B cell (primary cell): ENCODE results near the gene TXLNA. TPM values are rescaled to one million over a fixed set of nuclear protein-coding genes. Genes with fewer than 3 reads are reported as not detected.

Experiments used
- ATAC-seq: fragments of 200-7000 bp; cut with Tn5 transposase; one replicate; pipeline ENCODE4 v1.10.0; 2021; ENCODE audit warnings: low read depth, mild to moderate bottlenecking, moderate number of reproducible peaks, moderate library complexity
- CTCF ChIA-PET: fragments of 350-600 bp; sonication (Branson Sonifier 250); formaldehyde crosslinking; loops from one replicate; lab custom pipeline; 2021; ENCODE audit warnings: antibody characterized with exemption, inconsistent platforms; lab: Charles Lee
- POLR2A ChIA-PET: fragments of 350-600 bp; sonication (Branson Sonifier 250); formaldehyde crosslinking; loops from one replicate; lab custom pipeline; 2021; ENCODE audit warnings: antibody characterized with exemption; lab: Charles Lee
- DNase-seq: peaks from one replicate; pipeline ENCODE4 v3.0.0; 2013
- H2AFZ ChIP-seq: 2 replicates; pipeline ENCODE4 v1.6.1; 2012; ENCODE audit warnings: mild to moderate bottlenecking, low read depth, low read length; ENCODE audit not compliant: insufficient read depth, poor library complexity, severe bottlenecking
- H3K27ac ChIP-seq, 2 donors: 1 replicate in 1 of 2; 2 replicates in 1 of 2; pipeline ENCODE4 v1.5.1; 2012 to 2013; ENCODE audit warnings: low read length in 2 of 2, mild to moderate bottlenecking in 2 of 2, moderate library complexity in 1 of 2
- H3K27me3 ChIP-seq, 4 experiments: fragments of 200-600 bp in 1 of 4; sonication (generic) in 1 of 4; replicated peaks in 1 of 4; 1 replicate in 2 of 4; 2 replicates in 2 of 4; pipeline versions ENCODE4 v1.6.1 to v1.7.0; 2013 to 2016; ENCODE audit warnings: low read length in 3 of 4, mild to moderate bottlenecking in 2 of 4, mixed read lengths in 1 of 4, moderate library complexity in 1 of 4; ENCODE audit not compliant: insufficient read depth in 4 of 4, control insufficient read depth in 3 of 4; ENCODE audit errors: control extremely low read depth in 1 of 4
- H3K36me3 ChIP-seq, 2 experiments: replicated peaks in 1 of 2; 1 replicate in 1 of 2; 2 replicates in 1 of 2; pipeline versions ENCODE4 v1.6.1 to v1.7.1; 2013; ENCODE audit warnings: low read length in 1 of 2; ENCODE audit not compliant: insufficient read depth in 2 of 2, control insufficient read depth in 1 of 2; ENCODE audit errors: control extremely low read depth in 1 of 2, extremely low read depth in 1 of 2
- H3K4me1 ChIP-seq, 2 donors: fragments of 200-600 bp in 1 of 2; sonication (generic) in 1 of 2; 1 replicate in 1 of 2; 2 replicates in 1 of 2; pipeline versions ENCODE4 v1.5.1 to v1.6.1; 2013 to 2017; ENCODE audit warnings: low read length in 2 of 2; ENCODE audit not compliant: control insufficient read depth in 2 of 2, insufficient read depth in 2 of 2
- H3K4me2 ChIP-seq: replicated peaks from 2 replicates; pipeline ENCODE3; 2012; ENCODE audit warnings: mild to moderate bottlenecking, low read depth, low read length; ENCODE audit not compliant: poor library complexity, severe bottlenecking
- H3K4me3 ChIP-seq, 5 experiments: fragments of 200-600 bp in 1 of 5; sonication (generic) in 1 of 5; 1 replicate in 3 of 5; 2 replicates in 2 of 5; pipeline versions ENCODE4 v1.5.1 to v1.7.0; 2011 to 2016; ENCODE audit warnings: low read length in 4 of 5, mild to moderate bottlenecking in 4 of 5, low read depth in 2 of 5, control low read depth in 1 of 5, moderate library complexity in 1 of 5; ENCODE audit not compliant: insufficient read depth in 1 of 5; ENCODE audit errors: control extremely low read depth in 1 of 5, extremely low read depth in 1 of 5
- H3K79me2 ChIP-seq: fragments of 200-600 bp; sonication (generic); one replicate; pipeline ENCODE4 v1.6.0; 2016; ENCODE audit warnings: low read length; ENCODE audit not compliant: control insufficient read depth, insufficient read depth
- H3K9ac ChIP-seq: fragments of 200-600 bp; sonication (generic); 2 replicates; pipeline ENCODE4 v1.6.1; 2017; ENCODE audit warnings: mild to moderate bottlenecking, low read length, moderate library complexity
- H3K9me3 ChIP-seq, 3 donors: one replicate each; pipeline versions ENCODE4 v1.6.1 to v1.7.1; 2013; ENCODE audit warnings: low read length in 2 of 3; ENCODE audit not compliant: control insufficient read depth in 2 of 3, insufficient read depth in 1 of 3; ENCODE audit errors: control extremely low read depth in 1 of 3
- H4K20me1 ChIP-seq: 2 replicates; pipeline ENCODE4 v1.6.0; 2012; ENCODE audit warnings: mild to moderate bottlenecking, low read length; ENCODE audit not compliant: insufficient read depth, control insufficient read depth, poor library complexity, severe bottlenecking
- H3K27ac Mint-ChIP-seq: one replicate; pipeline ENCODE4 v1.8.0; 2021; ENCODE audit warnings: mixed read lengths
- H3K27me3 Mint-ChIP-seq: one replicate; pipeline ENCODE4 v1.8.0; 2021; ENCODE audit warnings: mixed read lengths
- H3K4me1 Mint-ChIP-seq: one replicate; pipeline ENCODE4 v1.8.0; 2021; ENCODE audit warnings: mixed read lengths
- H3K4me3 Mint-ChIP-seq: one replicate; pipeline ENCODE4 v1.8.0; 2021; ENCODE audit warnings: mixed read lengths
- H3K9me3 Mint-ChIP-seq: one replicate; pipeline ENCODE4 v1.8.0; 2022; ENCODE audit warnings: mixed read lengths; ENCODE audit not compliant: insufficient read depth
- EZH2 ChIP-seq: IDR thresholded peaks from 2 replicates; pipeline ENCODE4 v1.6.1; 2012; ENCODE audit warnings: borderline replicate concordance, low read depth, mild to moderate bottlenecking, moderate library complexity, low read length; ENCODE audit not compliant: insufficient read depth, poor library complexity, severe bottlenecking
- WGBS: methylation state at CpG from one replicate; pipeline ENCODE4 v1.1.5; 2013; ENCODE audit warnings: missing lambda C conversion rate; ENCODE audit not compliant: insufficient coverage; 5-methylcytosine and 5-hydroxymethylcytosine counted together
- intact Hi-C: fragments of 100-400 bp; cut with micrococcal nuclease; formaldehyde crosslinking; loops from one replicate; pipeline ENCODE4 v1.10.0; 2022
- polyA plus RNA-seq: library from polyadenylated mRNA; depleted of rRNA; stranded (reverse); fragments of >200 nt; gene quantifications from 2 replicates; pipeline ENCODE4 v1.2.3, GENCODE V29; 2012
- total RNA-seq, 2 donors: library from RNA; stranded (reverse); fragments of 120-200 nt in 1 of 2; gene quantifications; 1 replicate in 1 of 2; 2 replicates in 1 of 2; pipeline versions ENCODE4 v1.2.3 to v1.2.4, GENCODE V29; 2013 to 2022
- TF ChIP-seq, protein P1 (sequence below): fragments of 200-600 bp; IDR thresholded peaks from one replicate; pipeline ENCODE4 v1.8.0; 2022; ENCODE audit warnings: antibody characterized with exemption, mild to moderate bottlenecking

Gene TXLNA
- total and polyA plus RNA-seq, 2 donors (not counting 1 experiment from before 2014, with no cell fraction given): 23.0 to 38.3 TPM

DNA sequence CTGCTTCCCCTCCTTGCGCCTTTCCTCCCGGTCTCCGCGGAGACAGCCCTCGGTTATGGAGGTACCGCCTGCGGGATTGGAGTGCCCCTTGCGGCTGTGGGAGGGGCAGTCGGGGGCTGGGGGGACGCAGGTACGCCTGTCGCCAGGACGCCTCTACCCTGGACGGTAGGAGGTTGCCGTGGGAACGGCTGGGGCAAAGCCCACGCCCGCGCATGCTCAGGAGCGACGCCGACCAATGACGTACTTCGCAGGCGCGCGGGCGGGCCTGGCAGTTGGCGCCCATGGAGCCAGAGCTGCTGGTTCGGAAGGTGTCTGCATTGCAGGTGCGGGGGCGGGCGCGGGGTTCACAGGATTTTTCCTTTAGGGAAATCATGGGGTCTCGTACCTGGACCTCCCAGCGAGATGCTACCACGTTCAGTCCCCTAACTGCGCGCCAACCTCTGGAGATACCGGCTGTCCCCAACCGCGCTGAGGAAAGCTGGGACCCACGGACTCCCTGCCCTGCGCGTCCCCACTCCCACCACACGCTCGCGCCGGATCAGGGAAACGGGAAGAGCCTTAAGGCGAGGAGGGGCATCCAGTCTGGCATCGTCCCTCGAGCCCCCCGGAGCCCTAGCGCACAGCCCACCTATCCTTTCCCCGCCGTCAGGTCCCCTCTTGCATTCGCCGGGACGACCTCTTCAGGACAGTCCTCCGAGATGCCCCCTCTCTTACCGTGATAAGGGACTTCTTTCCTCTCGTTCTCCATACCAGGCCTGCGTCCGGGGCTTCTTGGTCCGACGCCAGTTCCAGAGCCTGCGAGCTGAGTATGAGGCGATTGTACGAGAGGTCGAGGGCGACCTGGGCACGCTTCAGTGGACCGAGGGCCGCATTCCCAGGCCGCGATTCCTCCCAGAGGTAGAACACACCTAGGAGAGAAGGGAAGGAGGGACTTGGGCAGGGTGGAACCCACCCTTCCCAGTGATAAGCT, 26.2 kb downstream of the TXLNA start, which contains the start of gene IQCC:
Gene IQCC (plus strand): TSS at position 271 of the 970 bp plus-strand sequence. CDS start 11 bp downstream, at position 282.
- H3K27me3 Mint-ChIP-seq: no peaks in the 10 kb centered on the region
- CTCF ChIA-PET: interaction anchor here (0.6 to 2.4 kb wide), 7 partner anchors 10 to 195 kb away, joined by 3 to 12 read pairs (median 4); partner anchors contain the start of gene MARCKSL1
- peak; percentile 90 for DNase-seq
- H3K4me3 ChIP-seq: peak within 1 kb of the TSS in 4 of 5 experiments; percentile 59 to 78 (median 62)
- WGBS: under 1% methylated on average over 58 of the region's 77 CpGs
- H3K4me1 Mint-ChIP-seq: peaks cover 60% of the 10 kb centered on the region
- TF ChIP-seq, protein P1, sequence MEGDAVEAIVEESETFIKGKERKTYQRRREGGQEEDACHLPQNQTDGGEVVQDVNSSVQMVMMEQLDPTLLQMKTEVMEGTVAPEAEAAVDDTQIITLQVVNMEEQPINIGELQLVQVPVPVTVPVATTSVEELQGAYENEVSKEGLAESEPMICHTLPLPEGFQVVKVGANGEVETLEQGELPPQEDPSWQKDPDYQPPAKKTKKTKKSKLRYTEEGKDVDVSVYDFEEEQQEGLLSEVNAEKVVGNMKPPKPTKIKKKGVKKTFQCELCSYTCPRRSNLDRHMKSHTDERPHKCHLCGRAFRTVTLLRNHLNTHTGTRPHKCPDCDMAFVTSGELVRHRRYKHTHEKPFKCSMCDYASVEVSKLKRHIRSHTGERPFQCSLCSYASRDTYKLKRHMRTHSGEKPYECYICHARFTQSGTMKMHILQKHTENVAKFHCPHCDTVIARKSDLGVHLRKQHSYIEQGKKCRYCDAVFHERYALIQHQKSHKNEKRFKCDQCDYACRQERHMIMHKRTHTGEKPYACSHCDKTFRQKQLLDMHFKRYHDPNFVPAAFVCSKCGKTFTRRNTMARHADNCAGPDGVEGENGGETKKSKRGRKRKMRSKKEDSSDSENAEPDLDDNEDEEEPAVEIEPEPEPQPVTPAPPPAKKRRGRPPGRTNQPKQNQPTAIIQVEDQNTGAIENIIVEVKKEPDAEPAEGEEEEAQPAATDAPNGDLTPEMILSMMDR: no peak
- no peak for TF ChIP-seq EZH2
- no peaks in the 10 kb centered on the region for H3K9me3 Mint-ChIP-seq
- peak; percentile 62 for ATAC-seq
- H3K4me3 Mint-ChIP-seq: peak within 1 kb of the TSS; percentile 88
- H2AFZ ChIP-seq: peak within 1 kb of the TSS; percentile 76
- H3K27me3 ChIP-seq: no peaks in the 10 kb centered on the region
- H3K27ac ChIP-seq: peak within 1 kb of the TSS in 1 of 2 donors; percentile 46
- peak within 1 kb of the TSS; percentile 82 for H3K4me2 ChIP-seq
- no peaks in the 10 kb centered on the region for H3K79me2 ChIP-seq
- intact Hi-C loops: loop anchor here (1.0 to 10.0 kb wide), 4 partner anchors 26 to 131 kb away; partner anchors contain the start of genes HDAC1, TMEM39B and TXLNA
- POLR2A ChIA-PET: interaction anchor here (0.5 to 1.2 kb wide), 8 partner anchors 9 to 317 kb away, joined by 3 to 9 read pairs (median 4); partner anchors contain the start of genes EIF3I, MARCKSL1 and TMEM234
- H3K9ac ChIP-seq: peak within 1 kb of the TSS; percentile 65
- H3K36me3 ChIP-seq: no peaks in the 10 kb centered on the region
- H3K27ac Mint-ChIP-seq: peak within 1 kb of the TSS; percentile 68
- peaks cover 42 to 58% of the 10 kb centered on the region in 2 donors for H3K4me1 ChIP-seq
- H3K9me3 ChIP-seq: peaks cover 0 to 4% (median 0%) of the 10 kb centered on the region in 3 donors
- H4K20me1 ChIP-seq: no peaks in the 10 kb centered on the region
